ENCODE measurements around the gene SPI1. TPM values are rescaled to one million over a fixed set of nuclear protein-coding genes. Genes with fewer than 3 reads are reported as not detected.
"Not testable (repeated sequence)": the region's sequence is repeated elsewhere in the genome, so short reads cannot be mapped to it uniquely, and the experiment has no call there.

Gene SPI1
- total RNA-seq, 1 donor from 2014 or later, result not detected

GRCh38 chr11:47340010-47340409 is 38.3 kb downstream of the SPI1 start:
- no peaks in the 10 kb centered on the region for H3K9me3 Mint-ChIP-seq
- H3K27me3 Mint-ChIP-seq, result no peaks in the 10 kb centered on the region
- no peak overlapping the region for H3K4me3 Mint-ChIP-seq
- DNase-seq (ENCODE audit: extremely low spot score, unreplicated experiment), result no peak
- H3K36me3 Mint-ChIP-seq, result no peaks in the 10 kb centered on the region
- TF ChIP-seq, protein P1, sequence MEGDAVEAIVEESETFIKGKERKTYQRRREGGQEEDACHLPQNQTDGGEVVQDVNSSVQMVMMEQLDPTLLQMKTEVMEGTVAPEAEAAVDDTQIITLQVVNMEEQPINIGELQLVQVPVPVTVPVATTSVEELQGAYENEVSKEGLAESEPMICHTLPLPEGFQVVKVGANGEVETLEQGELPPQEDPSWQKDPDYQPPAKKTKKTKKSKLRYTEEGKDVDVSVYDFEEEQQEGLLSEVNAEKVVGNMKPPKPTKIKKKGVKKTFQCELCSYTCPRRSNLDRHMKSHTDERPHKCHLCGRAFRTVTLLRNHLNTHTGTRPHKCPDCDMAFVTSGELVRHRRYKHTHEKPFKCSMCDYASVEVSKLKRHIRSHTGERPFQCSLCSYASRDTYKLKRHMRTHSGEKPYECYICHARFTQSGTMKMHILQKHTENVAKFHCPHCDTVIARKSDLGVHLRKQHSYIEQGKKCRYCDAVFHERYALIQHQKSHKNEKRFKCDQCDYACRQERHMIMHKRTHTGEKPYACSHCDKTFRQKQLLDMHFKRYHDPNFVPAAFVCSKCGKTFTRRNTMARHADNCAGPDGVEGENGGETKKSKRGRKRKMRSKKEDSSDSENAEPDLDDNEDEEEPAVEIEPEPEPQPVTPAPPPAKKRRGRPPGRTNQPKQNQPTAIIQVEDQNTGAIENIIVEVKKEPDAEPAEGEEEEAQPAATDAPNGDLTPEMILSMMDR (conservative IDR thresholded peaks at IDR 0.05), result no peak
- H3K4me1 Mint-ChIP-seq (ENCODE audit: unreplicated experiment), result peaks cover 7% of the 10 kb centered on the region
- no peak overlapping the region for H3K27ac Mint-ChIP-seq

GRCh38 chr11:47338396-47339241 is 39.7 kb downstream of the SPI1 start:
- no peaks in the 10 kb centered on the region for H3K9me3 Mint-ChIP-seq
- DNase-seq (ENCODE audit: extremely low spot score, unreplicated experiment), result no peak
- H3K27ac Mint-ChIP-seq, result no peak overlapping the region
- H3K36me3 Mint-ChIP-seq, result no peaks in the 10 kb centered on the region
- peaks cover 7% of the 10 kb centered on the region for H3K4me1 Mint-ChIP-seq (ENCODE audit: unreplicated experiment)
- H3K27me3 Mint-ChIP-seq, result no peaks in the 10 kb centered on the region
- no peak overlapping the region for H3K4me3 Mint-ChIP-seq
- TF ChIP-seq, protein P1 (conservative IDR thresholded peaks at IDR 0.05), result no peak

DNA sequence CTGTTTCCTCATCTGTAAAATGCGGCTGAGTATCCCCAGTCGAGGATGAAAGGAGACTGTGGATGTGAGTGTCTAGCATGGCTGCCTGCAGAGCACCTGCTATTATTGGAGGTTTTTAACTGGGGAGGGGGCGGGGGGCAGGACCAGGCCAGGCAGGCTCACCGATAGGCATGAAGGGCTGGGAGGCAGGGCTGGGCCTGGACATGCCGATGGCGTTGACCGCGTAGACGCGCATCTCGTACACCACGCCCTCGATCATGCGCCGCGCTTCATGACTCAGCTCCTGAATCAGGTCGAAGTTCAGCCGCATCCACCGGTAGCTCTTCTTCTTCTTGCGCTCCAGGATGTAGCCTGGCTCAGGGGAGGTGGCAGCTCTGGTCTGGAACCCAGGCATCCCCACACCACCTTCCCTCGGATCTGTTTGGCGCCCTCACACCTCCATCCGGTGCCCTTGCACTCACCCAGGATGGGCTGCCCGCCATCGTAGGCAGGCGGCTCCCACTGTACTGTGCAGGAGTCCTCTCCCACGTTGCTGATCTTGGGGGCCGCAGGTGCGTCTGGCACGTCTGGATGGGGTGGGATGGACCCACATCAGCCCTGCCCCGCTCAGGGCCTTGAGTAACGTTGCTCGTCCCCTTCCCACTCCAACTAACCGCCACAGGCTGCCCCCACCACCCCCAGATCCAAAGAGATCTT is 41.0 kb downstream of the SPI1 start:
- no peaks in the 10 kb centered on the region for H3K27me3 Mint-ChIP-seq
- H3K36me3 Mint-ChIP-seq, result no peaks in the 10 kb centered on the region
- no peak overlapping the region for H3K27ac Mint-ChIP-seq
- H3K4me1 Mint-ChIP-seq (ENCODE audit: unreplicated experiment), result peaks cover 7% of the 10 kb centered on the region
- no peak for DNase-seq (ENCODE audit: extremely low spot score, unreplicated experiment)
- H3K4me3 Mint-ChIP-seq, result no peak overlapping the region
- TF ChIP-seq, protein P1 (conservative IDR thresholded peaks at IDR 0.05), result no peak
- H3K9me3 Mint-ChIP-seq, result no peaks in the 10 kb centered on the region

DNA sequence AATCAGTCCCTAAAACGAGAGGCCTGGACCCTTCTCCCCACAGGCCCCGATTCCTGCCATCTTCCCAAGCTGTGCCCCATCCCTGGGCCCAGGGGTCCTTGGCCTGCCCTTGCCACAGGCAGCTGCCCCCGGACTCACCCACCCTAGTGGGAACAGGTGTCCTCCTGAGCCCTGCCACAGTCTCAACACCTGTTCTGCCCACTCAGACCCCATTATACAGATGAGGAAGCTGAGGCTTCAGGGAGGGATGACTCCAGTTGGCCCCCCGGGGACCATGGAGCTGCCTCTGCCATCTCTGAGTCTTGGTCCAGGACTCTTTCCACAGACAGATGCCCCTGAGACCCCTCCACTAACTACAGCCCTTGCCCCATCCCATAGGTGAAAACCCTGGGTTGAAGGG is 41.8 kb downstream of the SPI1 start:
- H3K4me3 Mint-ChIP-seq, result no peak overlapping the region
- no peaks in the 10 kb centered on the region for H3K36me3 Mint-ChIP-seq

DNA sequence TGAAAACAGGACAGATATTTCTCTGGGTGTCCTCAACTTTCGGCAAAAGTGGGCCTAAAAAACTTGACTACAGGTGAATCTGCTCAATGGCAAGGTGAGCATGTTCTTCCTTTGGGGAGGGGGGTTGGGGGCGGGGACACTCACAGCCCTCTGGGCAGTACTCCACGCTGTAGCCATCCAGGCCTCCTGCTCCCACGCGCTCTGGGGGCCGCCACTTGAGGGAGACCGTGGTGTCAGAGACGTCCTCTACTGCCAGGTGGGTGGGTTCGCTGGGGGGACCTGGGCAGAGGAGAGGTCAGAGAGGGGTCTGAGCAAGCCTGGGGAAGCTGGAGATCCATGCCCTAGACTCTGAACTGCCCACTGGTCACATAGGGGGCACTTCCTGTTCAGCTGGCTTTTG is 42.6 kb downstream of the SPI1 start:
- Mint-ChIP-seq H3K4me1 (ENCODE audit: unreplicated experiment) (peaks cover 4% of the 10 kb centered on the region), H3K4me3 (no peak overlapping the region), H3K36me3 (no peaks in the 10 kb centered on the region), H3K27me3 (no peaks in the 10 kb centered on the region), H3K27ac (no peak overlapping the region), H3K9me3 (no peaks in the 10 kb centered on the region)
- TF ChIP-seq, protein P1 (conservative IDR thresholded peaks at IDR 0.05), result no peak
- no peak for DNase-seq (ENCODE audit: extremely low spot score, unreplicated experiment)

More for the DNA sequence above, 41.8 kb downstream of the SPI1 start:
- Mint-ChIP-seq H3K27me3 (no peaks in the 10 kb centered on the region), H3K4me1 (ENCODE audit: unreplicated experiment) (peaks cover 7% of the 10 kb centered on the region), H3K27ac (no peak overlapping the region), H3K9me3 (no peaks in the 10 kb centered on the region)
- TF ChIP-seq, protein P1 (conservative IDR thresholded peaks at IDR 0.05), result no peak
- DNase-seq (ENCODE audit: extremely low spot score, unreplicated experiment), result no peak

GRCh38 chr11:47334699-47335411 is 43.5 kb downstream of the SPI1 start:
- H3K4me1 Mint-ChIP-seq (ENCODE audit: unreplicated experiment); H3K36me3 Mint-ChIP-seq; DNase-seq (ENCODE audit: extremely low spot score, unreplicated experiment); H3K27me3 Mint-ChIP-seq; H3K4me3 Mint-ChIP-seq; H3K27ac Mint-ChIP-seq; H3K9me3 Mint-ChIP-seq: not testable (repeated sequence)
